ENCODE data around the gene GSPT1.
"Not testable (repeated sequence)": the region's sequence is repeated elsewhere in the genome, so short reads cannot be mapped to it uniquely, and the experiment has no call there.

Gene GSPT1

GRCh38 chr16:11852092-11852809 lies 63.5 kb downstream of the GSPT1 start:
- DNase-seq = peak in 1 of 2 experiments; percentile 3

DNA sequence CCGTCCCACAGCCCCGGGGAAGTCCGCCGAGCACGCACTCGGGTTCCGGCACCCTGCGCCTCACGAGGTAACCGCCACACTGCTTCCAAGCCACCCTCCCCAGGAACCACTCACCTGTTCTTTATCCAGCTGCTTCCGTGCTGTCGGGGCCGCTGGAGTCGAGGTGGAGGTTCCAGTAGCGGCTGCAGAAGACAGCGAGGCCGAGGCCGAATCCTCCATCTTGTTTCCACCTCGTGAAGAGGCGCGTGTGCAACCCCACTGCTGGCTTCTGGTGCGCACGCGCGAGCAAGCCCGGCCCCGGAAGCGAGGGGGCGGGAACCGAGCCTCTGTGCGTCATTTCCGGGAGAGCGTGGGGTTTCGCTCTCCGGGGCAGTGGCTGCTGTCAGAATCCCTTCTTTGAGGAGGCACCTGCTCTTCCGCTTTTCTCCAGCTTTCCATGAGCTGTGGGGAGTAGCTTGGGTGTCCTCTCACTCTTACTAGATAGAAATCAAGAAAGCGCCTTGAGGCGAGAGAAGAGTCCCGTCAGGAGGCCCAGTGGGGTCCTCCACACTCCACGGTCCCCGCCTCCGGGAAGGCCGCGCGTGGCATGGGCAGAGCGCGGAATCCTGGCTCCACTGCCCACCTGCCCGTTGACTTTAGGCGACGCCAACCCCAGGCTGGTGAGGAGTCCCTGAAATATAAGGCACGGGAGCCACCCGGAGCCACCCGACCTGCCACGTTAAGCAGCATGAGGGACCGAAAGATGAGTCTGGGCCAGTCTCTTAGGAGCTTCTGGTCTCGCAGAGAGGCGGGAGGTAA lies 64.3 kb downstream of the GSPT1 start, which contains the start of gene RSL1D1:
RSL1D1 (minus strand) TSS at position 249 of the 798 bp plus-strand sequence; CDS start at position 219, 30 bp downstream.
- DNase-seq = peak; percentile 88 to 89

DNA sequence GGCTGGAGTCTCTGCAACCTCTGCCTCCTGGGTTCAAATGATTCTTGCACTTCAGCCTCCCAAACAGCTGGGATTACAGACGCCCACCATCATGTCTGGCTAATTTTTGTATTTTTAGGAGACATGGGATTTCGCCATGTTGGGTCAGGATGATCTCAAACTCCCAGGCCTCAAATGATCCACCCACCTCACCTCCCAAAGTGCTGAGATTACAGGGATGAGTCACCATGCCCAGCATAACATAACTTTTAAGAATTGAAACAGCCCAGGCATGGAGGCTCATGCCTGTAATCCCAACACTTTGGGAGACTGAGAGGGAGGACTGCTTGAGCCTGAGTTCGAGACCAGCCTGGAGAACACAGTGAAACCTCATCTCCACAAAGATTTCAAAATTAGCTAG lies 66.9 kb downstream of the GSPT1 start:
- DNase-seq = no peak

DNA sequence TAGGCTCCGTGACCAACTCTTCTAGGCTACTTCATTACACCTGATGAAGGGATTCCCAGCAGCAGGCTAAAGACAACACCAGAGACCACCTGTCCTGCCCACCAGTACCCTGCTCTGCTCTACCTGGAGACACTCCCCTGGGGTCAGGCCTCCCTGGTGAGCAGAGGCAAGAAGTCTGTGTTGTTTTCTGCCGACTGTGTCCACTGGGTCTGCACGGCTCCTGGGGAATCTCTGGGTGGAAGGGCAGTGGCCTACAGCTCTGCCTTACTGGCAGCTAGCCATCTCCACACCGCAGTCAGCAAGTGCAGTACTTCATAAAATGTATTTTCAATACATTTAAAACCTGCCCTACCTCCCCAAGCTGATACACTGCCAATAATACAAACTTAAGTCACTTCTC lies 71.3 kb downstream of the GSPT1 start:
- DNase-seq = no peak

- no peak for DNase-seq
These were observed 71.9 kb downstream of the GSPT1 start for GRCh38 chr16:11843861-11844260.

- DNase-seq = no peak
These were observed 72.5 kb downstream of the GSPT1 start for GRCh38 chr16:11843206-11843605.

DNA sequence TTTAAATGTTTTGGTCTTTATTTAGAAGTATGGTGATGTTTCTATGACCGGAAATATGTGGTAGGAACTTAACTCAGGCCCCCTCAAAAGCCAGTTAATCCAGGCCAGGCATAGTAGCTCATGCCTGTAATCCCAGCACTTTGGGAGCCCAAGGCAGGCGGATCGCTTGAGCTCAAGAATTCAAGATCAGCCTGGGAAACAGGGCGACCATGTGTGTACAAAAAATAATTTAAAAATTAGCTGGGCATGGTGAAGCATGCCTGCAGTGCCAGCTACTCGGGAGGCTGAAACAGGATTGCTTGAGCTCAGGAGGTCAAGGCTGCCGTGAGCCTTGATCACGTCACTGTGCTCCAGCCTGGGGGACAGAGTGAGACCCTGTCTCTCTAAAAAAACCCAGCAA lies 74.7 kb downstream of the GSPT1 start:
- DNase-seq = no peak

DNA sequence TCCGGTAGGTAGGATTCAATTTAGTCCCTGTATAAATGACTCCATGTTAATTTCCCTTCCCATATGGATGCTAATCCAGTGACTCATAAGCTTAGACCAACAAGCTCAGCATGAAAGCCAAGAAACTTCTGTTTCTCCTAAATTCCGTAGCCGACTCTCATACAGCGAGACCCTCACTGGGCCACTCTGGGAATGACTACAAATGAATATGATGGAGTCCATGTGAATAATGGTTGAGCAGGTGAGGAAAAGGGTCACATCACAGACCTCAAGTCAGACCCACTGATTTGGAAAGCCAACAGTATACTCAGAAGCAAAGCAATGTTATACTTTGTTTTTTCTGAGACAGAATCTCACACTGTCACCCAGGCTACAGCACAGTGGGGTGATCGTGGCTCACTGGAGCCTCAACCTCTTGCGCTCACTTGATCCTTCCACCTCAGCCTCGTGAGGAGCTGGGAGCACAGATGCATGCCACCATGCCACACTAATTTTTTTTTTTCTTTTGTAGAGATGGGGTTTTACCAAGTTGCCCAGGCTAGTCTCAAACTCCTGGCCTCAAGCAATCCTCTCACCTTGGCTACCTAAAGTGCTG lies 79.0 kb downstream of the GSPT1 start:
- DNase-seq = no peak

GRCh38 chr16:11835891-11836649 lies 79.7 kb downstream of the GSPT1 start:
- DNase-seq = no peak

- no peak for DNase-seq
These were observed 80.4 kb downstream of the GSPT1 start for GRCh38 chr16:11835309-11835708.

DNA sequence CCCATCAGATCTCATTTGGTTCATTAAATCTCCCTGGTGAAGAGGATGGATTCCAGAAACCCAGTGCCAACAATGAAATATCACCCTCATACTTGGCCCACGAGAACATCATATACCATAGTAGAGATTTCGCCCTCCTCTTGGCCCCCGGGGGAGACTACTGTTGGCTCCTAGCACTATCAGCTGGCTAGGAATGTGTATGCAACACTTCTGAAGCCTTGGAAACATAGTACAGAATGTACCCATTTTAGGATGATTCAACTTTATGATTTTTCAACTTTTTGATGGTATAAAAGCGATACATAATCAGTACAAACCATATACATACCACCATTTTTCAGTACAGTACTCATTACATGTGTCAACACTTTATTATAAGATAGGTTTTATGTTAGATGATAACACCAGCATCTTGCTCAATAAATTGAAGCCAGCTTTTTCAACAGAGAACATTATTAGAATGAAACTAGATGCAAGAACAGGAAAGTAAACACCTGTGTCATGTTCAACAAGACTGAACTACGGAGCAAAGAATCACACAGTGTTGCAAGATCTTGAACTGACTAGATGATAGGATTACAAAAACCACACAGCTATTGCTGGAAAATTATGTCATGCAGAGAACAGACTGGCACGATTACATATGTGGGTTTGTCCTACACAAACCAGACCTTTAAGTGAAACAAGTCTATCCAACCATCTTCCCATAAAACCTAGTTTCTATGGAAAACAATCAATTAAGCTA lies 81.6 kb downstream of the GSPT1 start:
- peak; percentile 70 to 80 for DNase-seq

- DNase-seq = no peak
These were observed 87.1 kb downstream of the GSPT1 start for GRCh38 chr16:11828696-11829095.

DNA sequence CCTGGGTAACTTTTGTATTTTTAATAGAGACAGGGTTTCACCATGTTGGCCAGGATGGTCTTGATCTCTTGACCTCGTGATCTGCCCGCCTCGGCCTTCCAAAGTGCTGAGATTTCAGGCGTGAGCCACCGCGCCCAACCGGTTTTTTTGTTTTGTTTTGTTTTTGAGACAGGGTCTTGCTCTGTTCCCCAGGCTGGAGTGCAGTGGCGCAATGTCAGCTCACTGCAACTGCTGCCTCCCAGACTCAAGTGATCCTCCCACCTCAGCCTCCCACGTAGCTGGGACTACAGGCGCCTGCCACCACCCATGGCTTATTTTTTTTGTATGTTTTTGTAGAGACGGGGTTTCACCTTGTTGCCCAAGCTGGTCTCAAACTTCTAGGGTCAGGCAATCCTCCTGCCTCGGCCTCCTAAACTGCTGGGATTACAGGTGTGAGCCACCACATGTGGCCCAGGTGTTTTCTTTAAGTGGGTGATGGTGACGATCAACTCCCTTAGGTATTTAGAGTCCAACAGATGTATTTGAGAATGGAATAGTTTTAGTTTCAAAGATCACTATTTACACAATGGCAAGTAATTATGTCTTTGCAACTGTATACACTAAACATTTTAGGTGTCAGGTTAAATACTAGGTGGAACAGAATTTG lies 90.1 kb downstream of the GSPT1 start:
- DNase-seq = not testable (repeated sequence)

- peak; percentile 89 to 92 for DNase-seq
These were observed 91.4 kb downstream of the GSPT1 start for GRCh38 chr16:11824362-11824761.

DNA sequence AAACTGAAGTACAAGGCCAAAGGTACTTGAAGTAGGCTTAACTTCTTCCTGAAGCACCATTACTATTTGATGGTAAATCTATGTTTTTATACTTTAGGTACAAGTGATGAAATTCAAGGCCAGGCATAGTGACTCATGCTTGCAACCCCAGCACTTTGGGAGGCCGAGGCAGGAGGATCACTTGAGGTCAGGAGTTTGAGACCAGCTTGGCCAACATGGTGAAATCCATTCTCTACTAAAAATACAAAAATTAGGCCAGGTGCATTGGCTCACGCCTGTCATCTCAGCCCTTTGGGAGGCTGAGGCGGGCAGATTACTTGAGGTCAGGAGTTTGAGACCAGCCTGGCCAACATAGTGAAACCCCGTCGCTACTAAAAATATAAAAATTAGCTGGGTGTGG lies 92.1 kb downstream of the GSPT1 start:
- peak in 1 of 2 experiments; percentile 4 for DNase-seq

DNA sequence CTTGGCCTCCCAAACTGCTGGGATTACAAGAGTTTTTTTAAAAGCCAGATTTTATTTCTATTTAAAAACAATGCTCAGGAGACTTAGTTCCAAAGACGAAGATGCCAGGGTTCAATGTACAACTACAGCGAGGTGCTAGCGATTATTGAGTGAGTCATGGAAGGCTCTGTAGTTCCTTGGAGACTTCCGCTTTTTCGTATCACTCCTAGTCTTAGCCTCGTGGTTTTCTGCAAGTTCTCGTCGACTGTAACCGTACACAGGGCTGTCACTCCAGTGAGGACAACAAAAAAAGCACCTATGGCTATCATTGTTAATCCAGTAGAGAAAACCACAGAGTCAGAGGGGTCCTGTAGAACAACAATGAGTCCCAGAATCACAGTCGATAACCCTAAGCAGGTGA lies 96.0 kb downstream of the GSPT1 start:
- peak; percentile 85 to 87 for DNase-seq

GRCh38 chr16:11818970-11819369 lies 96.8 kb downstream of the GSPT1 start:
- DNase-seq = not testable (repeated sequence)

Measured in AML-193 (cell line).